Measurements from ENCODE around the gene WRAP73. TPM values are rescaled to one million over a fixed set of nuclear protein-coding genes. Genes with fewer than 3 reads are reported as not detected.

WRAP73 gene
- total RNA-seq, 1 donor from 2014 or later: 26.7 TPM

DNA sequence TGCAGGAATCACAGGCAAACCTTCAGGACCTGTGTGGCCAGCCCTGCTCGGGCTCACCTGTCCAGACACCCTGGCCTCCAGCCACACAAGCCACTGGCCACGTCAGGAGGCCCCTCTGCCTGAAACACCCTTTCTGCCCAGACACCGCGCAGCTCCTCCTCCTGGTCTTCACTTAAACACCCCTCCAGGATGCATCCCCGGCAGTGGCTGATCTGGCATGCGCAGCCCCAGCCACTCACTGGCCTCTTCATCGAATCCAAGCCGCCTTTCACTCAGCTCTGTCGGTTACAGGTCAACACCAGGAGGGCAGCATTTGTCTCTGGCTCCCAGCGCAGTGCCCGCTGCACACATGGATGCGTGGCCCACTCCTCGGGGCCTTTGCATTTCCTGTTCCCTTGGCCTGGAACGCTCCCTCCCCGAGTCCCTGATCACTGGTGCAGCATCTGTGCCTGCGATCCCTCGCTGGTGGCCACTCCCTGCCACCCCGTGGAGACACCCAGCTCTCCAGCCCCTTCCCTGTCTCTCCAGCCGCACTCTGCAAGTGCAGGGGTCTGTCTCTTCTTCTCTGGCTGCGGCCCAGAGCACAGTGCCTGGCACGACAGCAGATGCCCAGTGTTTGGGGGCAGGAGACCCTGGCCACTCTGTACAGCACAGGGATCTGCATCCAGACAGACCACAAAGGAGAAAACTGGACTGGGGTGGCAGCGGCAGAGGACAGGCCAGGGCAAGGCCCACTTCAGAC lies 15.7 kb downstream of the WRAP73 start:
- Mint-ChIP-seq H3K27ac (no peak overlapping the region), H3K4me1 (ENCODE audit: unreplicated experiment) (no peaks in the 10 kb centered on the region), H3K4me3 (no peak overlapping the region), H3K9me3 (no peaks in the 10 kb centered on the region), H3K36me3 (no peaks in the 10 kb centered on the region), H3K27me3 (no peaks in the 10 kb centered on the region)
- DNase-seq (ENCODE audit: extremely low spot score, unreplicated experiment): no peak
- TF ChIP-seq, protein P1, sequence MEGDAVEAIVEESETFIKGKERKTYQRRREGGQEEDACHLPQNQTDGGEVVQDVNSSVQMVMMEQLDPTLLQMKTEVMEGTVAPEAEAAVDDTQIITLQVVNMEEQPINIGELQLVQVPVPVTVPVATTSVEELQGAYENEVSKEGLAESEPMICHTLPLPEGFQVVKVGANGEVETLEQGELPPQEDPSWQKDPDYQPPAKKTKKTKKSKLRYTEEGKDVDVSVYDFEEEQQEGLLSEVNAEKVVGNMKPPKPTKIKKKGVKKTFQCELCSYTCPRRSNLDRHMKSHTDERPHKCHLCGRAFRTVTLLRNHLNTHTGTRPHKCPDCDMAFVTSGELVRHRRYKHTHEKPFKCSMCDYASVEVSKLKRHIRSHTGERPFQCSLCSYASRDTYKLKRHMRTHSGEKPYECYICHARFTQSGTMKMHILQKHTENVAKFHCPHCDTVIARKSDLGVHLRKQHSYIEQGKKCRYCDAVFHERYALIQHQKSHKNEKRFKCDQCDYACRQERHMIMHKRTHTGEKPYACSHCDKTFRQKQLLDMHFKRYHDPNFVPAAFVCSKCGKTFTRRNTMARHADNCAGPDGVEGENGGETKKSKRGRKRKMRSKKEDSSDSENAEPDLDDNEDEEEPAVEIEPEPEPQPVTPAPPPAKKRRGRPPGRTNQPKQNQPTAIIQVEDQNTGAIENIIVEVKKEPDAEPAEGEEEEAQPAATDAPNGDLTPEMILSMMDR (conservative IDR thresholded peaks at IDR 0.05): no peak

DNA sequence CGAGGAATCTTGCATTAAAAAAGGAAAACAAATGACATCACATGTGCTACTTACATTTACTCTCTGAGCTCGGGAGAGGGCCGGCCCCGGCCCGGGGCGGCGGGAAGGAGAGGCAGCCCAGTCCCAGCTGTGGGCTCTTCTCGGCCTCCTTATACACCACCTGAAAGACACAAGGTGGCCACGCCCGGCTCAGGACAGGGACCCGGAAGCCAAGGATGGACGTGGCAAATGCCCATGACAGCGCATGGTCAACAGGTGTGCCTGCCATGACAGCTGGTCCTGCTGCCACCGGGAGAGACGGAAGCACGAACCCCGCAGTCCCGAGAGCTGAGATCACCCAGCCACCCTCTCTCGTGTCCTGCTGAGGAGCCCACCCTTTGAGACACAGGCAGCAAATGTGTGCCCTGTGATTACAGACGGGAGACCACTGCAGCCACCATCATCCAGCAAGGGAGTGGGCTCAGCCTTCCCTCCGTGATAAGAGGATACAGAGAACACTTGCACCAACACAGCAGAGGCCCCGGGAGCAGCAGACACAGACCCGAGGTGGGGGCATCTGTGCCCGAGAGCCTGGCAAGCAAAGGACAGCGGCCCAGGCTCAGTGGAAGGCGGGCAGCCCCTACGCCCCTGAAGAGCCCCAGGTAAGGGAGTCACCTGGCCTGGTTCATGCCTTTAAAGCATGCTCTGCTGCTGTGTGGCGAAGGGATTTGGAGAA lies 16.4 kb downstream of the WRAP73 start:
- Mint-ChIP-seq H3K36me3 (no peaks in the 10 kb centered on the region), H3K9me3 (no peaks in the 10 kb centered on the region), H3K4me3 (no peak overlapping the region), H3K27me3 (no peaks in the 10 kb centered on the region), H3K27ac (no peak overlapping the region), H3K4me1 (ENCODE audit: unreplicated experiment) (no peaks in the 10 kb centered on the region)
- no peak for DNase-seq (ENCODE audit: extremely low spot score, unreplicated experiment)
- TF ChIP-seq, protein P1 (conservative IDR thresholded peaks at IDR 0.05): no peak

DNA sequence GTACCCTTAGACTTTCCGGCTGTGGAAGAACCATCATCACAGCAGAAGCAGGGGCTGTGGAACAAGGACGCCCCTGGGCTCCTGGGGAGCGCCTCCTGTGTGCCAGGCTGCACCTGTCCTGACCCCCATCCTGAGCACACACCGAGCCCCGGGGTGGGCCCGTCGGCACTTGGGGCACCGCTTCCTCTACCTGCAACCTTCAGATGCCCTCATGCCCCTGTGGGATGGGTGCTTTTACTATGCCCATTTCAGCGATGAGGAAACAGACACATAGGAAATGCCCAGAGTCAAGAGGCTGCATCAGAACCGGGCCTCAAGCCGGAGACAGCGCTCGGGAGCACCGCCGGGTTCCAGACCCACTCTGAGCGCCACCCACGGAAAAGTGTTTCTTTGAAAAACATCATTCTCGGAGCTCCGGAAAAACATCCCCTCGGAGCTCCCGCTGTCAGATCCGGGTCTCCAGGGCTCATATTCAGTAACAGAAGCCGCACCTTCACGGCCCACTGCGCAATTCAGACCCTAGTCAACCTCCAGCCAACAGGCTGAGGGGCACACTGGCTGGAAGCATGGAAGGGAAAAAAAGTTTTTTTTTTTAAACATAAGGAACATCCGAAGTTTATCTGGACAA lies 17.1 kb downstream of the WRAP73 start:
- Mint-ChIP-seq H3K36me3 (no peaks in the 10 kb centered on the region), H3K27me3 (no peaks in the 10 kb centered on the region), H3K4me1 (ENCODE audit: unreplicated experiment) (no peaks in the 10 kb centered on the region), H3K4me3 (no peak overlapping the region), H3K9me3 (no peaks in the 10 kb centered on the region), H3K27ac (no peak overlapping the region)
- TF ChIP-seq, protein P1 (conservative IDR thresholded peaks at IDR 0.05): no peak
- no peak for DNase-seq (ENCODE audit: extremely low spot score, unreplicated experiment)

DNA sequence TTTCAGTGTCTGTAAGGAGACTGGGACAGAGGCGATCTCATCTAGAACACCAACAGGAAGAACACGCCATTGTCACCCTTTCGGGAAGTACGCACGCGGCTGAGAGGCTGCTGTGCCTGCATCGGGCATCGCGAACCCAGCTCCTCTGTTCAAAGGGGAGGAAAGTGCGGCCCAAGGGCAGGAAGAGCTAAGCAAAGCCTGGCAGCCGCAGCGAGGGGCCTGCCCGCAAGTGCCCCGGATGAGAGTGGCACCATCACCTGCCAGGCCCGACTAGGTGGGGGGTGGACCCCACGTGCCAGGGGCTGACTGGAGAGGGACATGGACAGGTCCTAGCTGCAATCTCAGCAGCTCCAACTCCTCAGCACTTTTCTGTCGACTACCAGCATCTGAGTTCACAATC lies 17.6 kb downstream of the WRAP73 start:
- H3K9me3 Mint-ChIP-seq: no peaks in the 10 kb centered on the region
- TF ChIP-seq, protein P1 (conservative IDR thresholded peaks at IDR 0.05): no peak
- no peak for DNase-seq (ENCODE audit: extremely low spot score, unreplicated experiment)
- H3K36me3 Mint-ChIP-seq: no peaks in the 10 kb centered on the region
- no peaks in the 10 kb centered on the region for H3K27me3 Mint-ChIP-seq
- no peak overlapping the region for H3K4me3 Mint-ChIP-seq
- H3K27ac Mint-ChIP-seq: no peak overlapping the region
- H3K4me1 Mint-ChIP-seq (ENCODE audit: unreplicated experiment): no peaks in the 10 kb centered on the region

DNA sequence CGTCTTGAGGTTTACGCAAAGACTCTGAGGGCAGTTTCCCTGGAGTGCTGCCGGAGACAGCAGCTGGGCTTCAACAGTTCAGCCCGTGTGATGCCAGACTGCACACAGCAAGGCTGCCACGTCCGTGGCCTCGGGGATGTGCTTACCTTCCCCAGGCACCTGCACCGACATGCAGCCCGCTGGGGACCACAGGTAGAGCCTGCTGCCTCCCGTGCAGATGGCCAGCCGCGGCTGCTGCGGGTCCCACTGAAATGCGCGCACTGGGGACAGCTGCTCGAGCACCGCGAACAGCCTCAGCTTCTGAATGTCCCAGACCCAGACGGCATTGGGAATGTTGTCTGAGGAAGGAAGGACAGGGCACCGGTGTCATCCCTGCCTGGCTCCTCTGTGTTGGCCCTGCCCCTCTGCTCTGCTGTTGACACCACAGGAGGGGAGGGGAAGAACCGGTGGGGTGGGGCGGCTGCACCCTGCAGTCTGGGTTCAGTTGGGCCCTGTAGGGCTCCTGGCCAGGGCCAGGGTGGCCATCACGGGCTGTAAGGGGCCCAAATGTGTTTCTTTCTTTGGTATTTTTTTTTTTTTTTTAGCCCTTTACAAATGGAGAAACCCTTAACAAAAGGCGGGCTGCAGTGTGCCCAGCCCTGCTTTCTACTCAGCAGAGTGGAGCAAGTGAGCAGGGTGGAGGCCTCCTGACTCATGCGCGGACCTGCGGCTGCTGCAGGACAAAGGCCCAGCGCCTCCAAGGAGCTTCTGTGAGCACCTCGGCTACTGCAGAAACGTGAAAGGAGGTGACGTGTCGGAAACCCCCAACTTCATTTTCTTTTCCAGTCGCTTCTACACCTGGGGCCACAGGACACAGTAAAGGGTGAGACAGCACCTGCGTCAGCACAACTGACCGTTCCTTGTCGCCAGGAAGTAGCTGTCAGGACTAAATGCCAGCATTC lies 18.3 kb downstream of the WRAP73 start:
- H3K36me3 Mint-ChIP-seq: no peaks in the 10 kb centered on the region
- no peak overlapping the region for H3K4me3 Mint-ChIP-seq
- no peaks in the 10 kb centered on the region for H3K4me1 Mint-ChIP-seq (ENCODE audit: unreplicated experiment)
- TF ChIP-seq, protein P1 (conservative IDR thresholded peaks at IDR 0.05): no peak
- H3K9me3 Mint-ChIP-seq: no peaks in the 10 kb centered on the region
- no peak for DNase-seq (ENCODE audit: extremely low spot score, unreplicated experiment)
- H3K27me3 Mint-ChIP-seq: no peaks in the 10 kb centered on the region
- no peak overlapping the region for H3K27ac Mint-ChIP-seq
